NCI-H1694 (cell line): Measurements from ENCODE around the gene ABCC5.
"Not testable (repeated sequence)": the region's sequence is repeated elsewhere in the genome, so short reads cannot be mapped to it uniquely, and the experiment has no call there.

Experiments used
- DNase-seq: peaks from one replicate; lab custom pipeline; 2025; lab: John Stamatoyannopoulos, UW

ABCC5 gene

GRCh38 chr3:183885766-183886165 is 131.9 kb downstream of the ABCC5 start:
- no peak for DNase-seq

GRCh38 chr3:183884427-183885296 is 133.0 kb downstream of the ABCC5 start, which contains the start of gene PARL:
TSS of gene PARL (minus strand) at chr3:183884880. CDS start at chr3:183884846, 34 bp downstream.
- peak; percentile 89 for DNase-seq

DNA sequence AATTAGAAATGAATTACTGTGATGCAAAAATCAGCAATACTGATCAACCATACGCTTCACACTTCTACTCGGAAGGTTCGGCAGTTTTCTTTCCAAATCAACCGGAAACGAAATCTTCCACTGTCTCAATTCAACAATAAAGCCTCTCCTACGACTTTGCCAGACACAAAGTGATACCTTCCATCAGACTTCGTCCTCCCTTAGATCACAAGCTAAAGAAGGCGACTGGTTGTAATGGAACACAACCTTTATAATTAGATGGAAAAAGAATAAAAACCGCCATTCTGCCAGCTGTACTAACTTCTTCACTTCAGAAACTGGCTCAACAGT is 133.6 kb downstream of the ABCC5 start:
- DNase-seq = no peak

DNA sequence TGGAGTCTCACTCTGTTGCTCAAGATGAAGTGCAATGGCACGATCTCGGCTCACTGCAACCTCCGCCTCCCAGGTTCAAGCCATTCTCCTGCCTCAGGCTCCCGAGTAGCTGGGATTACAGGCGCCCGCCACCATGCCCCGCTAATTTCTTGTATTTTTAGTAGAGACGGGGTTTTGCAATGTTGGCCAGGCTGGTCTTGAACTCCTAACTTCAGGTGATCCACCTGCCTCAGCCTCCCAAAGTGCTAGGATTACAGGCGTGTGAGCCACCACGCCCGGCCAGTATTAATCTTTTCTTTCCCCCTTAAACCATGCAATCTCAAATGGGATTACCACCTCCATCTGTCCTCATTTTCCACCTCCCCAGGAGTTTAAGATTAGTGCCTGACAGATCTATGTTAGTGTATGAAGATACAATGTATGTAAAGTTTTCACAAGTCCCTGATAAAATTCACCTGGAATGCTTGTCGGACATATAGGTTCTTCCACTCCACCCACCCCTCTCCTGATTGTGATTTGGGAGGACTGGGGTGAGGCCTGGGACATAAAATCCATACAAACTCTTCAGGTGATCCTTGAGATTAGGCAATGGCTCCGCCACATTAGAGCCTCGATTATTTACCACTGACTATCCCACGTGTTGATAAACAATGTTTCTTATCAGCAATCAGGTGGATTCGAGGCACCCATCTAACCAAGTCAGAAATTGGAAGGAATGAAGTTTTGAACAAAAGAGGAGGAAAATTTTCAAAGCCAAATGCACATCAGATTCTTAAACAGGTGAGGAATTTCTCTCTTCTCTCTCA is 134.2 kb downstream of the ABCC5 start:
- DNase-seq = no peak

DNA sequence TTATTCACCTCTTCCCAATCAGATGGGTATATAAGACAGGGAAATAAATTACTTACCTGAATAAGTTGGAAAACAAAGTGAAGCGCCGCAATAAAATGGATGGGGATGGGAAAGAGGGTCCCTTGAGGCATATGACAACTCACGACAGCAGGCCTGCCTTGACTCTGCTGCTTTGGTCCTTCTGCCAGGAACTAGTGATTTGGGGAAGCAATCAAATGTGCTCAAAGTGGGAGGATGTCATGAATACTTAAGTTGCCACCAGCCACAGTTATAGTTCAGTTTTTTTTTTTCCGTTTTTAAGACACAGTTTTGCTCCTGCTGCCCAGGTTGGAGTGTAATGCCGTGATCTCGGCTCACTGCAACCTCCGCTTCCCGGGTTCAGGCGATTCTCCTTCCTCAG is 137.6 kb downstream of the ABCC5 start:
- no peak for DNase-seq

- no peak for DNase-seq
Observed at GRCh38 chr3:183879243-183879642, 138.4 kb downstream of the ABCC5 start.

DNA sequence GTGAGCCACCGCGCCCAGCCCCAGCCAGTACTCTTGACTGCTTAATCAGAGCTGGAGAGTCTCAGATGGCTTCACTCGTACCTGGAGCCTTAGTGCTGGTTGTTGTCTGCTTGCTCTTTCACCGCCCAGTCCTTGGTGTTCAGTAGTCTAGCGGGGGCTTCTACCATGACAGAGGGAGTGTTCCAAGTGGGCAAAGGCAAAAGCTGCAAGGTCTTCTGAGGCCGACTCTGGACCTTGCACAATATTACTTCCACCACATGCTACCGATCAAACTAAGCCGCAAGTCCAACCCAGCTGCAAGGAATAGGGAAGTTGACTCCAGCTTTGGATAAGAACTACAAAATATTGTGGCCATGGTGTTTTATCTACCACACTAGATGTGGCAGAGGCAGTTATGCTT is 139.6 kb downstream of the ABCC5 start:
- DNase-seq = no peak

GRCh38 chr3:183877227-183877626 is 140.5 kb downstream of the ABCC5 start:
- DNase-seq = not testable (repeated sequence)

- no peak for DNase-seq
Observed at GRCh38 chr3:183875411-183875810, 142.3 kb downstream of the ABCC5 start.

GRCh38 chr3:183873914-183874313 is 143.8 kb downstream of the ABCC5 start:
- no peak for DNase-seq

DNA sequence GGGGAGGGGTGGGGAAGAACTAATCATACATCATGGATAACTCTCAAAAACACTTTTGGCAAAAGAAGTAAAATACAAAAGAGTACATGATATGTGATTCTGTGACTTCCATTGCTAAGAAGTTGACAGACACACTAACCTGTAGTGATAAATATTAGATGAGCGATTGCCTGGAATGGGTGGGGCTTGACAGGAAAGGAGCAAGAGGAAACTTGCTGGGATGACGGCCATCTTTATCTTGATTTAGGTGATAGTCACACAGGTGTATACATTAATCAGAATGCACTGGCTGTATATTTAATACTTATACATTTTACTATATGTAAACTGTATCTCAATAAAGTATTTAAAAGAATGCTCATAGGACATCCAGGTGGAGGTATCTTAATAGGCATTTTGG is 146.1 kb downstream of the ABCC5 start:
- no peak for DNase-seq

DNA sequence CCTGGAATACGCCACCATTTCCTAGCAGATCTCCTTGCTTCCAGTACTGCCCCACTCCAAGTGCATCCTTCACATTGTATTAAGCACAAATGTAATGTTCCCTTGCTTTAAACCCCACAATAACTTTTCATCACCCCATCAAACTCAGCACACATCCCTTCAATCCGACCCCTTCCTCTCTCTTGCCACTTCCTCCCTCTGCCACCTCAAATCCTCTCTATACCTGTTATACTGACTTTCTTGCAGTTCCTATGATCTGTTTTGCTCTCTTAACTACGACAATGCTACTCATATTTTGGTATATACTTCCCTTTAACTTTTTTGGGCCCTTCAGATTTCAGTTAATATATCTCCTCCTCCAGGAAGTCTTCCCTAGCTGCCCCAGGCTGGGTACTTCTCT is 147.1 kb downstream of the ABCC5 start:
- DNase-seq = no peak
